H4 (cell line): ENCODE measurements around the gene PRPF38B. TPM values are rescaled to one million over a fixed set of nuclear protein-coding genes. Genes with fewer than 3 reads are reported as not detected.
"Not testable (repeated sequence)": the region's sequence is repeated elsewhere in the genome, so short reads cannot be mapped to it uniquely, and the experiment has no call there.

Source experiments
- DNase-seq: peaks from one replicate; pipeline ENCODE4 v3.0.0-alpha.2; 2015; ENCODE audit warnings: low spot score
- total RNA-seq: library from RNA; depleted of rRNA; stranded (reverse); fragments of >200 nt; shearing (Covaris generic); gene quantifications from 2 replicates; pipeline ENCODE4 v1.2.3, GENCODE V29; 2014; rRNA removed

The PRPF38B gene, protein sequence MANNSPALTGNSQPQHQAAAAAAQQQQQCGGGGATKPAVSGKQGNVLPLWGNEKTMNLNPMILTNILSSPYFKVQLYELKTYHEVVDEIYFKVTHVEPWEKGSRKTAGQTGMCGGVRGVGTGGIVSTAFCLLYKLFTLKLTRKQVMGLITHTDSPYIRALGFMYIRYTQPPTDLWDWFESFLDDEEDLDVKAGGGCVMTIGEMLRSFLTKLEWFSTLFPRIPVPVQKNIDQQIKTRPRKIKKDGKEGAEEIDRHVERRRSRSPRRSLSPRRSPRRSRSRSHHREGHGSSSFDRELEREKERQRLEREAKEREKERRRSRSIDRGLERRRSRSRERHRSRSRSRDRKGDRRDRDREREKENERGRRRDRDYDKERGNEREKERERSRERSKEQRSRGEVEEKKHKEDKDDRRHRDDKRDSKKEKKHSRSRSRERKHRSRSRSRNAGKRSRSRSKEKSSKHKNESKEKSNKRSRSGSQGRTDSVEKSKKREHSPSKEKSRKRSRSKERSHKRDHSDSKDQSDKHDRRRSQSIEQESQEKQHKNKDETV
- total RNA-seq, result 5.3 and 7.6 TPM in 2 replicates

DNA sequence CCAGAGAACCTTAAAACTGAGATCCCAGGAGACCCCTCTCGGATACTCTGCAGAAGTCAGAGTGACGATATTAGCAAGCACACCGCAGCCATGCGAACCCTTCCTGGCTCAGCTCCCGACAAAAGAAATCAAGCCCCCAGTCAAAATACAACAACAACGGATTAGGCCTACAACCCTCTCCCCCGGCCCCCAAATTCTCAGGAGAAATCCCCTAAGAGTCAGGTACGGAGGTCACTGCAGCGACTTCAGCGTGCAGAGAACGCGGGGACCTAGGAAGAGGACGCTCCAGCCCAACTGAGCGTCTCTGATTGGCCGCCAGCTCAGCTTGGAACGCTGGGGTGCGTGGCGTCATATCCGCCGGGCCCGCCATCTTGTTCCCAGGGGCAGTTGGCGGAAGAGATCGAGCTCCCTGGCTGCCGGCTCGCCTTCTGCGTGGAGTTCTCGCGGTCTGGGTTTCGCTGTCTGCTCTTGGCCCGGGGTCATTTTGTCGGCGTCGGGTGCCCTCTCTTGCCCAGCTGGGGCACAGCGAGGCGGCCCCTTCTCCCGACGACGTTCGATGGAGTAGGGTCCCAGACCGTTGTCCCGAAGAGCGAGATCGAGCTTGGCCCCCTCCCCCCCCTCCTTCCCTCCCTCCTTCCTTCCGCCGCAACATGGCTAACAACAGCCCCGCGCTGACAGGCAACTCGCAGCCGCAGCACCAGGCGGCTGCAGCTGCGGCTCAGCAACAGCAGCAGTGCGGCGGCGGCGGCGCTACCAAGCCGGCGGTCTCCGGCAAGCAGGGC lies at the start of gene PRPF38B:
Gene PRPF38B, plus strand, starts transcription at position 369 of the 782 bp plus-strand sequence. Its CDS starts 282 bp downstream, at position 651.
- peak; percentile 90 for DNase-seq

DNA sequence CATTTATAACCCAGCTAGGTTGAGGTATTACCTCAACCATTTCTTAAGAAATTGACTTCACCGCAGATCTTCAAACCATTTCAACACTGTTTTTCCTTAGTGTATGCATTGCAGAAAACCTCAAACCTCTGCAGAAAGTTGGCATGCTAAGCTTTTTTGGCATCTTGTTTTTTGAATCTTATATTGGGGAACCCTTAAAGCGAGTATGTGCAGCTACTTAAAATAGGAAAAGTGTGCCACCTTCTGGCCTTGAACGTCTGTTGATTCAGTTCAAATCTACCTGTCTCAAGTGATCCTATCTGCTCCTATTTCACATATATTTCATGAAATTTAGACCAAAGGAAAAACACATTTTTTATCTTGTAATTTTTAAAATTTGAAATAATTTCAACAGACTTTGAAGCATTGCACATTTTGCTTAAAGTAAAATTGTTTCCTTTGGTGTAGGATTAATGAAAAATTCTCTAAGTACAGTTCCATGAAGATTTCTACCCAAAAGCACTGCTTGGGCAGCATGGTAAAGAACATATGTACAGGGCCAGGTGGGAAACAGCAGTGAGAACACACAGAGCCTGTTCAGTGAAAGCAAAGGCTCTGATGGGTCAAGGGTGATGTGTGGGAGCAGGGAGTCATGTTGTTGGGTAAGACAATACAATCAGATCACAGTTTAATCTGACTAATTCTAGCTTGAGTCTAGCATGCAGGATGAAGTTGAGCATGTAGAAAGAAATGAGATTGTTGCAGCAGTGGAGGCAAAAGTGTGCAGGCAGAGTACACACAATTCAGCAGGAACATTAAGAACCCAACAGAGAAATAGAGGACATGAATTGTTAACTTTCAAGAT lies 48.4 kb upstream of the PRPF38B start:
- peak; percentile 70 for DNase-seq

DNA sequence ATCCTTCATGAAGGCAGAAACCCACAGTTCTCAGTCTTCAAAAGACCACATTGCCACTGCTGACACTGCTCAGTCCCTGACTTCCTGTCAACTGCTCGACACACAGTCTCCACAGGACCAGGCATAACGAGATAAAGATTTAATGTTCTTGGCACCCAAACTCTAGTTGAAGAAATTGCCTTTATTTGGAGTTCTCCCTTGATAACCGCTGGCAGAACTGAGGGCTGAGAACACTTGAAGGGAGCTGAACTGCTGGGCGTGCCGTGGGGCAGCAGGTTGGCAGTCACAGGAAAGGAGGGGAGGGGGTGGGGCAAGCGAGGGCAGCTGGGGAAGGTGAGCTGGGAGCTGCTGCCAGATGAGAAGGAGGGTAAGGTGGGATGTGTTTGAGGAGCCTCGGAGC lies 47.1 kb upstream of the PRPF38B start:
- no peak for DNase-seq

DNA sequence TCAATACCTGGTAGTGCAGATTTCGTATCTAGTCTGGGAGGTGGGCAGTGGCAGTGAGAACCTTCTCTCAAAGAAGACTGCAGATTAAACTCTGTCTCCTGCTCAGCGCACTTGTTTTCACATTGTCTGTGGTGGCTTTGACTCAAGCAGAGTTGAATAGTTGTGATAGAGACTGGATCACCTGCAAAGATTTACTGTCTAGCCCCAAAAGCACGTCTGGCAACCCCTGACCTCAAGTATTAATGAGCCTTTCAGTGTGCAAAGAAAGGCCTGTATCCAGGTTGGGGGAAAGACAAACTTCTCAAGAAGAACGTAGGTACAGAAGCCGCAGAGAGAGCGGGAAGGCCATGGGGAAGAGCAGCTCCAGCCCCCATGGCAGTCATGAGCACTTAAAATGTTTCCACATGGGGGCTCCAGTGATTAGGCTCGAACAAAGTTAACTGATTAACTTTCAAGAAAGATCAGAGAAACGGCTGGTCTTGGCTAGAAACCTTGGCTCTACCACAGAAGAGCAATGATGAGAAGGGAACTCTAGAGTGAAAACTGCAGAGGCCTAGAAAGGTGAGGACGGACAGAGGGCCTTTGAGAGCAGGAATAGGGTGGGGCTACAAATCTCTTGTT lies 46.4 kb upstream of the PRPF38B start:
- no peak for DNase-seq

DNA sequence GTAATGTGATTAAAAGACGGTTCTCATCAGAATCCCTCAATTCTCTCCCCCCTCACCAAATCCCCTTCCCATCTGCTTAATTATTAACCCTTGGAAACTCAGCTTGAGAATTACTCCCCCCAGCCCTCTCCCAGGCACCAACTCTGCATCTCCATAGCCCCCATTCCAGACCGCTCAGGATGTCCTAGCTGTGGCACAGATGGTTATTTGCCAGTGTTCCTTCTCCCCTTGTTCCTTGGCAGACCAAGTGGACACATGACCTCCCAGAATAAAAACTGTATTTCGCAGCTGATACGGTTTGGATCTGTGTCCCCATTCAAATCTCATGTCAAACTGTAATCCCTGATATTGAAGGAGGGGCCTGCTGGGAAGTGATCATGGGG lies 45.9 kb upstream of the PRPF38B start:
- DNase-seq, result no peak

DNA sequence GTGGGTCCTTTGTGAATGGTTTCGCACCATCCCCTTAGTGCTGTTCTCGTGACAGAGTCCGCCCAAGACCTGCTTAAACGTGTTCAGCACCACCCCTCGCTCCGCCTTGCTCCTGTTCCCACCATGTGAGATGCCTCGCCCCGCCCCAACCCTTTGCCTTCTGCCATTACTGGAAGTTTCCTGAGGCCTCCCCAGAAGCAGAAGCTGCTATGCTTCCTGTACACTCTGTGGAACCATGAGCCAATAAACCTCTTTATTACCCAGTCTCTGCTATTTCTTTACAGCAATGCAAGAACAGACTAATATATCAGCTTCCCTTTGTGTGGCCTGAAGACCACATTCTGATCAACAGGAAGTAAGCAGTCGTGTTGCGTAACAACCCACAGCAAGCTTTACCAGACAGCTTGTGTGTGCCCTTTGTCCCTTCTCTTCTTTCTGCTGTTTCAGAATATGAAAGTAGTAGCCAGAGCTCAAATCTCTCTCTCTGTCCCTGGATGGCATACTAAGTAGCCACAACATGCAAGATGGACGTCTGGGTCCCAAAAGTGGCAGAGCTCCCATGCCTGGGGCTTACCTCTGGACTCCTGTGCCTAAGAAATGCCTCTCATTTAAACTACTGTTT lies 45.4 kb upstream of the PRPF38B start:
- peak; percentile 94 for DNase-seq

DNA sequence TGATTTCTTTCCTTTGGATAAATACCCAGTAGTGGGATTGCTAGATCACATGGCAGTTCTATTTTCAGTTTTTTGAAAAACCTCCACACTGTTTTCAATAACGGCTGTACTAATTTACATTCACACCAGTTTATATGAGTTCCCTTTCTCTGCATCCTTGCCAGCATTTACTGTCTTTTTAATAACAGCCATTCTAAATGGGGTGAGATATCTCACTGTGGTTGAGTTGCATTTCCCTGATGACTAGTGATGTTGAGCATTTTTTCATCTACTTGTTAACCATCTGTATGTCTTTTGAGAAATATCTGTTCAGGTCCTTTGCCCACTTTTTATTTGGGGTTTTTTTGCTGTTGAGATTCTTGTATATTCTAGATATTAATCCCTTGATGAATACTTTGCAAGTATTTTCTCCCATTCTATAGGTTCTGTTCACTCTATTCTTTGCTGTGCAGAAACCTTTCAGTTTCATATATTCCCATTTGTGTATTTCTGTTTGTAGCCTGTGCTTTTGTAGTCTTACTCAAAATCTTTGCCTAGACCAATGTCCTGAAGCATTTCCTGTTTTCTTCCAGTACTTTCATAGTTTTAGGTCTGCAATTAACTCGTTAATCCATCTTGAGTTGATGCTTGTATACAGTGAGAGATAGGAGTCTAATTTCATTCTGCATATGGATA lies 38.5 kb upstream of the PRPF38B start:
- DNase-seq, result no peak

DNA sequence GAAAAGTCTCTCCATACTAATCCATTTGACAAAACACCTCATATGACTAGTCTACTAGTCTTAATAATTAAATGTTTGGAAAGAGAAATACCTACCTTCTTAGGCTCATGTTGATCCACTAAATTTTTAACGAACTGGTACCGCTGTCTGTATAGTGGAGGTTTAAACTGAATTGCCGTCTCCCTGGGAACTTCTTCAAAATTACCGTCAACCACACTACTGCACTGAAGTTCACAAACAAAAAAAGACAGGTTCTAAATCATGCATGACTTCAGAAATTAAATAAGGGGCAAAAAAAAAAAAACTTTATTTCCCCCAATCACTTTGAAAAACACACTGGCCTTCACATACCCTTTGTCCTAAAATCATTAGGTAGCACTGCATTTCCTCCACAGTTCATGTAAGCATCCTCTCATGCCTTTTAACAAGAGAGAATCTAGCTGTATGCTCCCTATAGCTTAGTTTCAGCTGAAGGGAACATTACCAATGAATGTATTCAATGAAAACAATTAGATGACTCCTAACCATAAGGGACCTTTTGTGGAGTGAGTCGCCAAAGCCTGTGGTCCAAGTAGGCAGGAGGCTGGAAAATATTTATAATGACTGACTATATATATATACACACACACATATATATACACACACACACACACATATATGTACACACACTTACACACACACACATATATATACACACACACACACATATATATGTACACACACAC lies 34.6 kb upstream of the PRPF38B start:
- DNase-seq, result no peak

DNA sequence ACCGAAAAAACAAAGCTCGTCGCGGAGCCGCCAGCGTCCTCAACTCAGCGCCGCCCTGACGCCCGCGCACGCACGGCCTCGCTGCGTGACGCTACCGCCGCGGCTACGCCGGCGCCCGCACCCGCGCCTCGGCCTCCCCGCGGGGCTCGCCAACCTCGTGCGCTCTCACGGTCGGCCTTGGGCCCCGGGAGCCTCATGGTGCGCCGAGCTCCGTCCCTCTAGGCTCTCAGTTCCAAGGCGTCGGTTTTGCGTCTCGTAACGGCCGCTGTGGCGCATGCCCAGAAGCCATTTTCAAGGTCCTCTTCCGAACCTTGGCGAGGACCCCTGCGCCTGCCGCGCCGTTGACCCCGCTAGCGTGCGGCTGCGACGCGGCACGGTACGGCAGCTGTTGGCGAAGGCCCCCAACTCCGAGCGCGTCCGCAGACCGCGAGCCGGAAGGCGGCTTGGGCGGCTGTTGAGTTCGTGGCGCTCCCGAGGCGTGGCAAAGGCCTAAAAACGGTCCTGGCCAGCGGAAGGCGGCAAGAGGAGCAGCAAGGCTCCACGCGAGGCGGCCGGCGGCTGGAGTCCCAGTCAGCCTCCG lies 31.0 kb upstream of the PRPF38B start, which contains the start of gene HENMT1:
Gene HENMT1, minus strand, starts transcription at position 64 of the 580 bp plus-strand sequence. CDS start 1,209 bp downstream, outside the sequence.
- no peak for DNase-seq

DNA sequence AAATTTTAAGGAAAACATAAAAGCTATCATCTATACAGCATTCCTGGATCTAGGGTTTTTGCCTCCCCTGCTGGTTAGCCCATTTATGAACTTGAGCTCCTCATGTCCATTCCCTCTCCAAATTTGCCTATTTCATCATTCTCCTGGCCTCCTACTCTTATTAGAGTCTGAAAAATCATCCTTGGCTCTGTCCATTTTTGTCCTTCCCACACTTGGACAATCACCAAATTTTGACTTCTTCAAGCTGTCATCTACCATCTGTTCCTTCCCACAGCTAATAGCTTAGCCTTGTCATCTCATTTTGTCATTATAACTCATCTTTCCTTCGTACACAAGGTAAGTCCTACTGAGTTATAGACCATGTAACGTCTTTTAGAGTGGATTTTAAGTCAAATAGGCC lies 29.0 kb upstream of the PRPF38B start:
- DNase-seq, result no peak

DNA sequence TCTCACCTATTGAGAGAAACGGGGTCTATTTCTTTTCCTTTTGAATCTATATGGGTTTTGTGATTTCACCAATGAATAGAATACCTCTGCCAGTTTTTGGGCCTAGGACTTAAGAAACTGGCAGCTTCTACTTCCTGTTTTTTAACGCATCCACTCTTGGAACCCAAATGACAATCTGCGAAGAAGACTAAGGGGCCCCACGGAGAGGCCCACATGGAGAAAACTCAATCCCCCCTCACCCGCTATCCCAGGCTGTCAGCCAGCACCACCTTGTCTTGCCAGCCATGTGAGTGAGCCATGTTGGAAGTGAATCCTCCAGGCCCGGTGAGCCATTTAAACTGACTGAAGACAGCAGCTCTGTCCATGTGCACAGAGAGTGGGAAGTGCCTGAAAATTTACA lies 27.6 kb upstream of the PRPF38B start:
- no peak for DNase-seq

DNA sequence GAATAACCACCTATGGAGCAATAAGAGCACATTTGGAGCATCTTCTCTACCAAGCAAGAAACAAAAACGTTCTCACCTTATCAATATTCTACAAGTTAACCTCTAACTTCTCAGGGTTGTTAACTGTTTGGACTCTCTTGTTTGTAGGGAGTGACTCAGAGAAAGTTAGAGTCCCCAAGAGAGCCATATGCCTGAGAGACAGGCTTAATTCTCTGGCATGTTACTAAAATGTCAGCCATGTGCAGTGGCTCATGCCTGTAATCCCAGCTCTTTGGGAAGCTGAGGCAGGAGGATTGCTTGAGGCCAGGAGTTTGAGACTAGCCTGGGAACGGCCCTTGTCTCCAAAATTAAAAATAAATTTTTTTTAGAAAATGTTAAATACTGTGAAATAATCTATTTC lies 27.0 kb upstream of the PRPF38B start:
- no peak for DNase-seq

DNA sequence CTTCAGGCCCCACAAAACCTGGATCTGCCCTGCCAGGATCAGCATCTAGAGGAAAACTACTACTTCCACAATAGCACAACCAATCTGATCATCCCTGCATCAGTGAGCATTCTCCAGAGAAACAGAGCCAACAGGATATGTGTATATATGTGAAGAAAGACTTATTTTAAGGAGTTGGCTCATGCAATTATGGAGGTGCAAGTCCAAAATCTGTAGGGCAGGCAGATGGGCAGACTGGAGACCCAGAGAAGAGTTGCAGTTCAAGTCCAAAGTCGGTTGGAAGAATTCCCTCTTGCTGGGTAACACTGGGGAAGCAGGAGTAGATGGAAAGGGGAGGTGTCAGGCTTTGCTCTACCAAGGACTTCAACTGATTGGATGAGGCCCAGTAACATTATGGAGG lies 26.3 kb upstream of the PRPF38B start:
- DNase-seq, result no peak

DNA sequence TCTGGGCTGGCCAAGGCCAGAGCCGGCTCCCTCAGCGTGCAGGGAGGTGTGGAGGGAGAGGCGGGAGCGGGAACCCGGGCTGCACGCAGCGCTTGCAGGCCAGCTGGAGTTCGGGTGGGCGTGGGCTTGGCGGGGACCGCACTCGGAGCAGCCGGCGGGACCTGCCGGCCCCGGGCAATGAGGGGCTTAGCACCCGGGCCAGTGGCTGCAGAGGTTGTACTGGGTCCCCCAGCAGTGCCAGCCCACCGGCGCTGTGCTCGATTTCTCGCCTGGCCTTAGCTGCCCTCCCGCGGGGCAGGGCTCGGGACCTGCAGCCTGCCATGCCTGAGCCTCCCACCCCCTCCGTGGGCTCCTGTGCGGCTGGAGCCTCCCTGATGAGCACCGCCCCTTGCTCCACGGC lies 24.7 kb upstream of the PRPF38B start:
- DNase-seq, result not testable (repeated sequence)

DNA sequence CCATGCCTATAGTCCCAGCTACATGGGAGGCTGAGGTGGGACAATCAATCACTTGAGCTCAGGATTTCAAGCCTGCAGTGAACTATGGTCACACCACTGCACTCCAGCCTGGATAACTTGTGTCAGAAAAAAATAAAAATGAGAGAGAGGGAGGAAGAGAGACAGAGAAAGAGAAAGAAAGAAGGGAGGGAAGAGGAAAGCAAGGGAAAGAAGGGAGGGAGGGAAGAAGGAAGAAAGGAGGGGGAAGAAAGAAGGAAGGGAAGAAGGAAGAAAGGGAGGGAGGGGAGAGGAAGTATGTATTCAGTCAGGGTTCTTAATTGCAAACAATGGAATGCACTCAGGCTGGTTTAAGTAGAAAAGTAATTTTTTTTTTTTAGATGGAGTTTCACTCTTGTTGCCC lies 23.3 kb upstream of the PRPF38B start:
- no peak for DNase-seq

DNA sequence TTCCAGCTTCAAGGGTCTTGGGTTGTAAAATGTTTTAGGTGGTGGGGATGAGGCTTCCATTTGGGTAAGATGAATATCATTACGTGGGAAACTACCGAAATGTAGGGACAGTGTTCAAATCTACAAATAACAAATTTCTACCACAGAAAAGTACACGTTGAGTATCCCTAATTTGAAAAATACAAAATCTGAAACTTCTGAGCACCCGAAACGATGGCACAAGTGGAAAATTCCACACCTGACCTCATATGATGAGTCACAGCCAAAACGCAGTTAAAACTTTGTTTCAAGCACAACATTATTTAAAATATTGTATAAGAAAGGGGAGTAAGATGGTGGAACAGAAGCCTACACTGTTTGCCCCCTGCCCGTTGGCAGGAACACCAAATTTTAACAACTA lies 22.4 kb upstream of the PRPF38B start:
- DNase-seq, result no peak

DNA sequence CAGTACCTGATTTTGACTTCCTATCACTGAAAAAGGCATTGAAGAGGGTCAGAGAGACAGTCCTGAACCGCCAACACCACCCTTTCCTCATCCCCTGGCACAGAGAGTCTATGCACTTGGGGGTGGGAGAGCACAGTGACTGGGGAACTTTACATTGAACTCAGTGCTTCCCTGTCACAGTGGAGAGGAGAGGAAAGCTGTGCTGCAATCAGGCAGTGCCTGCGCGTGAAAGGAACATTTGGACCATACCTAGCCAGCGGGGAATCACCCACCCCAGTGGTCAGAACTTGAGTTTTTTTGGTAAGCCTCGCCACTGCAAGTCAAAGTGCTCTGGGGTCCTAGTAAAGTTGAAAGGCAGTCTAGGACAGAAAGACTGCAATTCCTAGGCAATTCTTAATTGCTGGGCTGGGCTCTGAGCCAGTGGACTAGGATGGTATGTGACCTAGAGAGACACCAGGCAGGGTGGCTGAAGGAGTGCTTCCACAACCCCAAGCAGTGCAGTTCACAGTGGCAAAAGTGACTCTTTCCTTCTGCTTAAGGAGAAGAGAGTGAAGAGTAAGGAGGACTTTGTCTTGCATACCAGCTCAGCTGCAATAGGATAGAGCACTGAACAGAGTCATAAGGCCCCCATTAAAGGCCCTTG lies 21.9 kb upstream of the PRPF38B start:
- no peak for DNase-seq

DNA sequence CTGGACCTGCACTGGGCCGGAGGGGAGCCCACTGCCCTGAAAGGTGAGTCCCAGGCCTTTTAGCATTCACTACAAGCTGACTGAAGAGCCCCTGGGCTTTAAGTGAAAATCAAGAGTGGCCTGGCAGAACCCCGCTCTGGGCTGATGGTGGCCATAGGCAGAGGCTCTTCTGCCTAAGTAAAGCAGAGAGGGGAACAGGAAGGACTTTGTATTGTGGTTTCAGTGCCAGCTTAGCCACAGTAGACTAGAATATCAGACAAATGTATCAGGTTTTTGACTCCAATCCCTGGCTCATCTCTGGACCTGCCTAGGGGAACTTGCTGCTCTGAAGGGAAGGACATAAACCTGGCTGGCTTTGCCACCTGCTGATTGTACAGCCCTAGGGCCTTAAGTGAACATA lies 21.0 kb upstream of the PRPF38B start:
- no peak for DNase-seq

DNA sequence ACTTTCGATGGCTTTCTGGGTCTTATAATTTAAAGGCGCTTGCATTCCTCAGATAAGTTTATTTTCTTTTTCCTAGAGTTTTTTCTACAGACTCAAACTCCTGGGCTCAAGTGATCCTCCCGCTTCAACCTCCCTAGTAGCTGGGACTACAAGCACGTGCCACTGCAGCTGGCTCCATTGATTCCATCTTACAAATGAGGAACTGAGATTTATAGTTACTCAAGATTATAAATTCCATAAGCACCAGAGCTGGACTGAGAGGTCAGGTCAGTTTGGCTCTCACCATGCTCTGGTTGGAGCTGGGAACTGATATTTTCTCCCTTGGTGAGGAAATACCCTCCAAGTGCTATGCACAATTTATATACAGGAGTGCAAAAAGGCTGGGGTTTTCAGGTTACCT lies 13.4 kb upstream of the PRPF38B start:
- no peak for DNase-seq
